Endodermal cell (in vitro differentiated cells): ENCODE measurements around the gene MORF4L2. TPM values are rescaled to one million over a fixed set of nuclear protein-coding genes. Genes with fewer than 3 reads are reported as not detected.
A peak's percentile ranks its signal among the peaks of the same experiment; 100 is the strongest.

Source experiments
- DNase-seq: peaks from one replicate; pipeline ENCODE4 v3.0.0-alpha.2; 2017
- H3K27ac ChIP-seq: 2 replicates; pipeline ENCODE4 v1.5.1; 2013; ENCODE audit warnings: mild to moderate bottlenecking, low read depth, low read length, moderate library complexity
- H3K27me3 ChIP-seq: 2 replicates; pipeline ENCODE4 v1.6.1; 2013; ENCODE audit warnings: mild to moderate bottlenecking, low read length, moderate library complexity; ENCODE audit not compliant: insufficient read depth, control insufficient read depth, poor library complexity, severe bottlenecking
- H3K36me3 ChIP-seq: 2 replicates; pipeline ENCODE4 v1.7.0; 2013; ENCODE audit warnings: mild to moderate bottlenecking, low read length, moderate library complexity; ENCODE audit not compliant: control insufficient read depth, insufficient read depth
- H3K4me1 ChIP-seq: one replicate; pipeline ENCODE4 v1.7.0; 2013; ENCODE audit warnings: low read length; ENCODE audit not compliant: control insufficient read depth, insufficient read depth
- H3K4me3 ChIP-seq: 2 replicates; pipeline ENCODE4 v1.5.1; 2013; ENCODE audit warnings: mild to moderate bottlenecking, low read length, moderate library complexity
- H3K9ac ChIP-seq: 2 replicates; pipeline ENCODE4 v1.6.1; 2013; ENCODE audit warnings: mild to moderate bottlenecking, low read length, moderate library complexity; ENCODE audit not compliant: poor library complexity, severe bottlenecking; ENCODE audit errors: extremely low read depth
- H3K9me3 ChIP-seq: 2 replicates; pipeline ENCODE4 v1.6.1; 2013; ENCODE audit warnings: mild to moderate bottlenecking, low read length, moderate library complexity; ENCODE audit not compliant: control insufficient read depth
- H3K27ac Mint-ChIP-seq: 2 replicates; pipeline ENCODE4 v1.8.0; 2020; ENCODE audit warnings: mixed read lengths
- H3K27me3 Mint-ChIP-seq: 2 replicates; pipeline ENCODE4 v1.8.0; 2021; ENCODE audit warnings: mild to moderate bottlenecking, mixed read lengths; ENCODE audit not compliant: insufficient read depth
- H3K36me3 Mint-ChIP-seq: 2 replicates; pipeline ENCODE4 v1.8.0; 2020; ENCODE audit warnings: low read depth, mixed read lengths
- H3K4me1 Mint-ChIP-seq: 2 replicates; pipeline ENCODE4 v1.8.0; 2020; ENCODE audit warnings: mixed read lengths
- H3K4me3 Mint-ChIP-seq: 2 replicates; pipeline ENCODE4 v1.8.0; 2020; ENCODE audit warnings: mild to moderate bottlenecking, moderate library complexity, mixed read lengths
- H3K9me3 Mint-ChIP-seq: 2 replicates; pipeline ENCODE4 v1.8.0; 2020; ENCODE audit warnings: mild to moderate bottlenecking, mixed read lengths
- CTCF ChIP-seq: fragments of 200-600 bp; sonication (generic); conservative IDR thresholded peaks from 2 replicates; pipeline ENCODE4 v1.5.0; 2021; ENCODE audit warnings: antibody characterized with exemption, mild to moderate bottlenecking
- WGBS, 2 experiments: methylation state at CpG; one replicate each; pipeline versions ENCODE4 v1.1.5 to v1.1.7; 2013; ENCODE audit warnings: missing lambda C conversion rate in 2 of 2, mixed read lengths in 1 of 2; ENCODE audit not compliant: insufficient coverage in 1 of 2, insufficient read length in 1 of 2; 5-methylcytosine and 5-hydroxymethylcytosine counted together
- total RNA-seq, 2 donors: library from RNA; stranded (reverse); fragmentation: NEBNext Ultra II Directional in 1 of 2; extraction: Animal tissue kit (Norgen Biotek cat#: 25700) in 1 of 2; gene quantifications; 2 replicates in 1 of 2; 3 replicates in 1 of 2; pipeline ENCODE4 v1.2.1, GENCODE V29; 2021

MORF4L2 gene
- total RNA-seq, 2 donors from 2014 or later = 400 to 509 TPM

GRCh38 chrX:103710609-103711008 is 24.1 kb upstream of the MORF4L2 start, which contains the start of gene TMEM31:
TMEM31 (plus strand) TSS chrX:103710909; CDS start chrX:103712259, 1,350 bp downstream.
- H3K9ac ChIP-seq = no peak within 1 kb of the TSS
- TF ChIP-seq CTCF = no peak
- H3K9me3 ChIP-seq = no peaks in the 10 kb centered on the region
- Mint-ChIP-seq H3K9me3 (no peaks in the 10 kb centered on the region), H3K36me3 (no peaks in the 10 kb centered on the region), H3K4me3 (no peak within 1 kb of the TSS), H3K27me3 (peaks cover 58% of the 10 kb centered on the region), H3K4me1 (peaks cover 13% of the 10 kb centered on the region), H3K27ac (peak within 1 kb of the TSS; percentile 68)
- no peaks in the 10 kb centered on the region for H3K4me1 ChIP-seq
- no peaks in the 10 kb centered on the region for H3K36me3 ChIP-seq
- no peak within 1 kb of the TSS for H3K4me3 ChIP-seq
- peaks cover 26% of the 10 kb centered on the region for H3K27me3 ChIP-seq
- H3K27ac ChIP-seq = no peak within 1 kb of the TSS
- 80 to 92% methylated on average over 1 to 5 of the region's 5 CpGs for WGBS, 2 experiments
- DNase-seq = no peak

GRCh38 chrX:103704863-103705262 is 18.4 kb upstream of the MORF4L2 start:
- no peak for TF ChIP-seq CTCF
- no peak overlapping the region for H3K4me3 ChIP-seq
- DNase-seq = no peak
- H3K36me3 ChIP-seq = no peaks in the 10 kb centered on the region
- Mint-ChIP-seq H3K27me3 (peaks cover 53% of the 10 kb centered on the region), H3K9me3 (peaks cover 4% of the 10 kb centered on the region), H3K4me3 (no peak overlapping the region), H3K36me3 (peaks cover 1% of the 10 kb centered on the region), H3K27ac (no peak overlapping the region), H3K4me1 (peaks cover 5% of the 10 kb centered on the region)
- 82 to 100% methylated on average over 3 of the region's 3 CpGs for WGBS, 2 experiments
- peaks cover 9% of the 10 kb centered on the region for H3K27me3 ChIP-seq
- no peak overlapping the region for H3K27ac ChIP-seq
- H3K9me3 ChIP-seq = no peaks in the 10 kb centered on the region
- H3K9ac ChIP-seq = no peak overlapping the region
- H3K4me1 ChIP-seq = no peaks in the 10 kb centered on the region

- H3K9me3 ChIP-seq = no peaks in the 10 kb centered on the region
- Mint-ChIP-seq H3K27ac (no peak overlapping the region), H3K4me3 (no peak overlapping the region), H3K9me3 (peaks cover 12% of the 10 kb centered on the region), H3K4me1 (peaks cover 27% of the 10 kb centered on the region), H3K36me3 (peaks cover 3% of the 10 kb centered on the region), H3K27me3 (peaks cover 20% of the 10 kb centered on the region)
- no peak for DNase-seq
- no peaks in the 10 kb centered on the region for H3K36me3 ChIP-seq
- no peak for TF ChIP-seq CTCF
- no peaks in the 10 kb centered on the region for H3K4me1 ChIP-seq
- H3K9ac ChIP-seq = no peak overlapping the region
- no peaks in the 10 kb centered on the region for H3K27me3 ChIP-seq
- no peak overlapping the region for H3K27ac ChIP-seq
- 86 to 100% methylated on average over 1 to 5 of the region's 5 CpGs for WGBS, 2 experiments
- H3K4me3 ChIP-seq = no peak overlapping the region
Measured at GRCh38 chrX:103699243-103699642, 12.7 kb upstream of the MORF4L2 start.
